K562 (cell line): ENCODE measurements around the gene CFAP54.

Experiments used
- HDAC6 ChIP-seq: IDR thresholded peaks from 2 replicates; pipeline ENCODE4 v1.6.1; 2012; ENCODE audit warnings: low read depth, mild to moderate bottlenecking, control low read depth, inconsistent platforms, low read length, moderate library complexity
- ZNF274 ChIP-seq: IDR thresholded peaks from 2 replicates; pipeline ENCODE4 v1.6.1; 2011; ENCODE audit warnings: low read depth, mild to moderate bottlenecking, low read length, moderate library complexity, borderline replicate concordance
- ZNF609 ChIP-seq: sonication (generic); formaldehyde crosslinking; IDR thresholded peaks from 2 replicates; pipeline ENCODE4 v1.8.1; 2023; ENCODE audit warnings: missing genetic modification reagents, mild to moderate bottlenecking, borderline replicate concordance
- ZZZ3 ChIP-seq: fragments of 450-650 bp; IDR thresholded peaks from 2 replicates; pipeline ENCODE4 v1.6.1; 2016; ENCODE audit warnings: antibody characterized with exemption, mild to moderate bottlenecking, moderate library complexity

DNA sequence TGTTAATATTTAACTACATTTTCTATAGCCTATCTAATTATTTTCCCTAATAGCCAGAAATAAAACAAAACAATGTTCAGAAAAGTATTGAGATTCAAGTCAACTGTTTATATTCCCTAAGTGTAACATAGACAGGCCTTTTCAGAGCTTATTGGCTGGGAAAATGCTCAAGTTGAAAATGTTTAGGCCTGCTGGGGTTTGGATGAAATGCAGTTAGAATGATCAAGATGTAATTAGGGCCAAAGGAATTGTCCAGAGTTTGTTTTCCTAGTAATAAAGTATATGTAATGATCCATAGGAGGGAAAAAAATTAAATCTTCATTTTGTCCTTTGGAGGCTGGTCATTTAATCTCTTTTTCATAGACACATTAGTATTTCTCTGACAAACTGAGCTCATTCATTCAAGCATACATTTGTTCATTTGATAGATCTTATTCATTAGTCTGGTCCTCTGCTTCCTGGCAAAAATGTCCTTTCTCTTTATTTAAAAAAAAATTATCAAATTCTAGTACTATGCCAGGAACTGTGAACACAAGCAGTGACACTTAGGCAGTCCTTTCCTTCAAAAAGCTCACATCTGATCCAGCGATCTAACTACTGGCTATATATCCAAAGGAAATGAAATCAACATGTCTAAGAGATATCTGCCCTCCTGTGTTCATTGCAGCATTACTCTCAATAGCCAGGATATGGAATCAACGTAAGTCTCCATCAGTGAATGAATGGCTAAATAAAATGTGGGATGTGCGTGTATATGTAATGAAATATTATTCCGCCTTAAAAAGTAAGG, 377.6 kb downstream of the CFAP54 start:
- no peak for TF ChIP-seq ZNF609 (CRISPR knock-in tag)
- TF ChIP-seq ZZZ3, result no peak
- no peak for TF ChIP-seq HDAC6
- TF ChIP-seq ZNF274, result no peak
